NCI-H1092 (cell line): Measurements from ENCODE around the gene TBL2.
"Not testable (repeated sequence)": the region's sequence is repeated elsewhere in the genome, so short reads cannot be mapped to it uniquely, and the experiment has no call there.

Source experiments
- DNase-seq: peaks from one replicate; lab custom pipeline; 2025; lab: John Stamatoyannopoulos, UW

TBL2 gene, protein sequence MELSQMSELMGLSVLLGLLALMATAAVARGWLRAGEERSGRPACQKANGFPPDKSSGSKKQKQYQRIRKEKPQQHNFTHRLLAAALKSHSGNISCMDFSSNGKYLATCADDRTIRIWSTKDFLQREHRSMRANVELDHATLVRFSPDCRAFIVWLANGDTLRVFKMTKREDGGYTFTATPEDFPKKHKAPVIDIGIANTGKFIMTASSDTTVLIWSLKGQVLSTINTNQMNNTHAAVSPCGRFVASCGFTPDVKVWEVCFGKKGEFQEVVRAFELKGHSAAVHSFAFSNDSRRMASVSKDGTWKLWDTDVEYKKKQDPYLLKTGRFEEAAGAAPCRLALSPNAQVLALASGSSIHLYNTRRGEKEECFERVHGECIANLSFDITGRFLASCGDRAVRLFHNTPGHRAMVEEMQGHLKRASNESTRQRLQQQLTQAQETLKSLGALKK

DNA sequence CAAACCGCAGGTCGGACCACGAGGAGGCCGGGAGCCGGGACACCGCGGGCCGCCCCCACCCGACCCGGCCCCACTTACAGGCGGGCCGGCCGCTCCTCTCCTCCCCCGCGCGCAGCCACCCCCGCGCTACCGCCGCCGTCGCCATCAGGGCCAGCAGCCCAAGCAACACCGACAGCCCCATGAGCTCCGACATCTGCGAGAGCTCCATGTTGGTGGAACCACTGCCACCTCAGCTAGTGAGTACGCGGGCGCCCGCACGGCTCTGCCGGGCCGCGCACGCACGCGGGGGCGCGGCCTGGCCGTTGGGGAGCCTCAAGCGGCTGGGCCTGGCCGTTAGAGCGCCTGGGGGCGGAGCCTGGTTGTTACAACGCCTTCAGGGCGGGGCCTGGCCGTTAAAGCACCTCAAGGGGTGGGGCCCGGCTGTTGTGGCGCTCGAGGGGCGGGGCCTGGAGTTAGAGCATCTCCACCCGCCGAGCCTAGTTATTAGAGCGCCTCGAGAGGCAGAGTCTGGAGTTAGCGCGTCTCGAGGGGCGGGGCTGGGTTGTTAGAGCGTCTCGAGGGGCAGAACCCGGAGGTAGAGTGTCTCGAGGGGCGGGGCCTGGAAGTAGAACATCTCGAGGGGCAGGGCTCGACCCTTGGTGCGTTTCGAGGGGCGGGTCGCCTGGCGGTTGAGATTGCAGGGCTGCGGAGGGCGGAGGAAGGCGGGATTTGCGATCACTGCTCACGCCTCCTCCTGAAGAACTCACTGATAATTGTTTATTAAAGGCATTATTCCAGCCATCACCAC lies at the start of gene TBL2:
Gene TBL2 (minus strand): TSS at position 238 of the 787 bp plus-strand sequence. CDS start 30 bp downstream, at position 208.
- DNase-seq: peak; percentile 99

DNA sequence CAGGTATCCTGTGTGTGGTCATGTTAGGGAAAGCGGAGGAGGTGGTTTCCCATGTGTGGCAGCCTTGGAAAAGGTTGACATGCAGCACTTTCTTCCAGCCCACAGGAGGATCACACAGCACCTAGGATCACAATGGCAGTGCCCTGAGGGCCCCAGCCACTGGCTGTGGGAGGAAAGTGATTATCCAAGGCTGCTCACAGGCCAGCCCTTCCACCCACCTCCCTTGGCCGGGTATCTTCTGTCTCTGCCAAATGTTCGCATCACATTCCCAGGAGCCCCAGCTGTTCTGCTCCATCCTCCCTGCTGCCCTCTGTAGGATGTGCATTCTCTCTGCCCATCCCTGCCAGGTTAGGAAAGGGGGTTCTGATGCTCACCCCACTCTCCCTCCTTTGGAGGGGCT lies 48.4 kb upstream of the TBL2 start:
- DNase-seq: no peak

DNA sequence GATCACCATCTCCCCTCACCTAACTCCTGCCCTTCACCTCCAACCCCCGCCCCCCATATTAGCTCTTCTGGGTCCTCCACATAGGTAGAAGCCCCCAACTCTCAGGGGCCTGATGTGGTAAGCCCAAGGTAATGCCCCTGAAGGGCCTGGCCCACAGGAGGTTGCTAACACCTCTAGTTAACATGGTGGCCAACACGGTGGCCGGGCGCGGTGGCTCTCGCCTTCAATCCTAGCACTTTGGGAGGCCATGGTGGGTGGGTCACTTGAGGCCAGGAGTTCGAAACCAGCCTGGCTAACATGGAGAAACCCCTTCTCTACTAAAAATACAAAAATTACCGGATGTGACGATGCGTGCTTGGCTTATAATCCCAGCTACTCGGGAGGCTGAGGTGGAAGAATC lies 46.9 kb upstream of the TBL2 start:
- DNase-seq: no peak

DNA sequence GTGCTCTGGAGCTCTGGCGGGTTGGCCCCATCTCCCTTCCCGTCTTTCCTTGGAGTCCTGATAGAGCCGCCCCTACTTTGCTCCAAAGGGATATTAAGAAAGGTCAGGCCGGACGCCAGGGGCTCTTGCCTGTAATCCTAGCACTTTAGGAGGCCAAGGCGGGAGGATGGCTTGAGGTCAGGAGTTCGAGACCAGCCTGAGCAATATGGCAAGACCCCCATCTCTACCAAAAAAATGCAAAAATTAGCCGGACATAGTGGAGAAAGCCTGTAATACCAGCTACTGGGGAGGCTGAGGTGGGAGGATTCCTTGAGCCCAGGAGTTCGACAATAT lies 46.3 kb upstream of the TBL2 start:
- no peak for DNase-seq

DNA sequence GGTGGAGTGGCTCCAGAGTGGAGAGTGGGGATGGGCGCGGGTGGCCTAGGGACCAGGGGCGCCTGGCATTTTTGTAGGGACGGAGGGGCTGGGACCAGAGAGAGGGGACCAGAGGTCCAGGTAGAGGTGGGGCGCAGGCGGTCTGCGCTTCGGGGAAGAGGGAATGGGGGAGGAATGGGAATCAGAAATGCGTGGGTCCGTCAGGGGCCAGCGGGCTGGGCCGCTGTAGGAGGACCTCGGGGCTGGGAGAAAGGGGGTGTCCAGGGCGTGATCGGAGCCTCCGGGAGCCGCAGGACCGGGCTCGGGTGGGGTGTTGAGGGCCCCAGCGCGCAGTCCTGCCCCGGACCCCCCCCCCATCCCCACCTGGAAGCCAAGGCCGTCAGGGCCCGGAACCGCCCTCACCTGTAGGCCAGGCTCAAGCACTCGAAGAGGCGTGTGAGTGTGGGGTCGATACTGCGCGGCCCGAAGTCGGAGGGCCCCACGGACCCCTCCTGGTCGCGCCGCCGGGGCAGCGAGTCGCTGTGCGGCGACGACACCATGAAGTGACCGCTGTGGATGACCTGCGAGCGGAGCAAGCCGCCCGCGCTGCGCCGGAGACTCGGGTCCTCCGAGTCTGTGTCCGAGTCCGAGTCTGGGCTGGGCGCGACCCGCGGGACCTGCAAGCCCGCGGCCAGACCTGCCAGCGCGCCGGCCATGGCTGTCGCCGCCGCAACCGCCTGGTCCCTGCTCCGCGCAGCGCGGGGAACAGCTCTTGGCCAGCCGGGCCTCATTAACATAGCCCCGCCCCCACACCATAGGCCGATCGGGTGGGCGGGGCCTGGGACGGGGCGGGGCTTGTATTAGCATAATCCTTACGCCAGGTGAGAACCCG lies 45.7 kb upstream of the TBL2 start, which contains the start of gene MLXIPL:
Gene MLXIPL (minus strand): TSS at position 725 of the 871 bp plus-strand sequence. CDS start 30 bp downstream, at position 695.
- DNase-seq: peak; percentile 55

DNA sequence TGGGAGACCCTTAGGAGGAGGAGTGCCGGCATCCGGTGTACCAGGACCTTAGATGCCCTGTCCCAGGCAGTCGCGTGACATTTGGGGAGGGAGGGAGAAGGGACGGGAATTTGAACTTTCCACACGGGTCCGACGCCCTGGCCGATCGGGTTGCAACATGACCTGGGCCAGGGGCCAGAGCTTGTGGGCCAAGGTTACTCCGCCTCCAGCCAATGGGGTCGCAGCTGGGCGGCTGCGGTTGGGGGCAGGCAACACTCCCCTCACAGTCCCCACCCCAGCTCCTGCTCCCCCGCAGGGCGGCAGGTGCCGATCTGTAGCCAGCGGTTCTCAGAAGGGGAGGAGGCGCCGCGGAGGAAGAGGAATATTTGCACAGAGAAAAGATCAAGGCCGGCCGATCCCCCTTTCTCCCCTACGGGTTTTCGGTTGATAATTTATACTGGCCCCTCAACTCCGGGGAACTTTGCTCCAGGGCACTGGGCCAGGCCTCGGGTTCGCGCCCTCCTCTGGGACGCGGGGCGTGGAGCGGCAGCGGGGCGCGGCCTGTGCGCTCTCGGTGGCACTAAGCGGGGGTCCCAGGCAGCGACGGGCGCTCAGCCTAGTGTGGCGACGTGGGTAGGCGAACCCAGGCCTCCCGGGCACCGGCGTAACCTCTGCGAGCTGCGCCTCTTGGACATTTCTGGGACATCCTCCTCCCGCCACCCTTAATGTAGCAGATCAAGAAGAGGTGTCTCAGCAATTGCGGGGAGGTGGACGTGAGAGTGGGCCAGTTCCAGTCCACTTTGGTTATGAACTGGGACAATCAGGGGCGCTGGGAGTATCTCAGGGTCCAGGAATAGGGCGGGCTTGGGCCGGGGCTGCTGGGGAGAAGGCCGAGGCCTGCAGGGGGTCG lies 44.8 kb upstream of the TBL2 start:
- DNase-seq: no peak

DNA sequence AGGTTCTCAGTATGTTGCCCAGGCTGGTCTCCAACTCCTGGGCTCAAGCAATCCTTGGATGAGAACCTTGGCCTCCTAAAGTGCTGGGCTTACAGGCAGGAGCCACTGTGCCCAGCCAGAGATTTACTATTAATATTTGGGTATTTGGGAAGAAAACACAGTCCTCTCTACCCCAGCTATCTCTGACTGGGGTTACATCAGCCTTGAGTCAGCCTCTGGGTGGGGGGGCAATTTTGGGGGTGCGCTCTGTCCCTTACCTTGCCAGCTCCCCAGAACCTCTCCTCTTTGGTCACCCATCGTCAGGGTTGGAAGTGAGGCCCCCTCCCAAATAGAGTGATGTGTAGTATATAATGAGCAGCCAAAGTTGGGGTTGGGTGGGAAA lies 44.1 kb upstream of the TBL2 start:
- DNase-seq: no peak

DNA sequence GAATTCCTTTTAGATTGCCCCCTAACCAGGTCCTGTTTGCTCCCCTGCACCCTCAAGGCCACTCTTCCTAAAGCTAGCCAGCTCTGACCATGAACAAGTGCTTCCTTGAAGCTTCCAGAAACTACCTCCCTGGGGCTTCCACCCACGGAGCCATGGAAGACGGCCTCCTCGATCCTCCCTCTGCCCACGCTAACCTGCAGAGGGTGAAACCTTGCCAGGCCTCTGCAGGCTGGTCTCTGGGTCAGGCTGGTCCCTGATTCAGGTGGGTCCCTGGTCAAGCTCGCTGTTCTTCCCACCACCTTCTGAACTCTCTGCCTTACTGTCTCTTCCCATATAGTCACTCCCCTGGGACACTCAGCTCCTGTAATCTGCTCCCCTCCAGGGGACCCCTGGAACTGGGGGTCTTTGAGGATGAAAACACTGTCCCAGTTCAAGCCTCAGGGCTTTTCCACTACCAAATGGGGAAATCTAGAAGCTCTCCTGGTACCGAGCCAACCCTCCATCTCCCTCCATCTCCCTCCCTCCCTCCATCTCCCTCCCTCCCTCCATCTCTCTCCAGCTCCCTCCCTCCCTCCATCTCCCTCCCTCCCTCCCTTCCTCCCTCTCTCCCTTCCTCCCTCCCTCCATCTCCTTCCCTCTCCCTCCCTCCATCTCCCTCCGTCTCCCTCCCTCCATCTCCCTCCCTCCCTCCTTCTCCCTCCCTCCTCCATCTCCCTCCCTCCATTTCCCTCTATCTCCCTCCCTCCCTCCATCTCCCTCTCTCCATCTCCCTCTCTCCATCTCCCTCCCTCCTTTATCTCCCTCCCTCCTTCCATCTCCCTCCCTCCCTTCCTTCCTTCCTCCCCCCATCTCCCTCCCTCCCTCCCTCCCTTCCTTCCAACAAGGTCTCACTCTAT lies 43.0 kb upstream of the TBL2 start:
- no peak for DNase-seq

DNA sequence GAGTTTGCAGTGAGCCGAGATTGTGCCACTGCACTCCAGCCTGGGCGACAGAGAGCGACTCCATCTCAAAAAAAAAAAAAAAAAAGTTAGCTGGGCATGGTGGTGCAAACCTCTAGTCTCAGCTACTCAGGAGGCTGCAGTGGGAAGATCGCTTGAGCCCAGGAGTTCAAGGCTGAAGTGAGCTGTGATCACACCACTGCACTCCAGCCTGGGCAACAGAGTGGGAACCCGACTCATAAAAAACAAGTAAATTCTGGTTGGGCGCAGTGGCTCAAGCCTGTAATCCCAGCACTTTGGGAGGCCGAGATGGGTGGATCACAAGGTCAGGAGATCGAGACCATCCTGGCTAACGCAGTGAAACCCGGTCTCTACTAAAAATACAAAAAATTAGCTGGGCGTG lies 41.0 kb upstream of the TBL2 start:
- not testable (repeated sequence) for DNase-seq

DNA sequence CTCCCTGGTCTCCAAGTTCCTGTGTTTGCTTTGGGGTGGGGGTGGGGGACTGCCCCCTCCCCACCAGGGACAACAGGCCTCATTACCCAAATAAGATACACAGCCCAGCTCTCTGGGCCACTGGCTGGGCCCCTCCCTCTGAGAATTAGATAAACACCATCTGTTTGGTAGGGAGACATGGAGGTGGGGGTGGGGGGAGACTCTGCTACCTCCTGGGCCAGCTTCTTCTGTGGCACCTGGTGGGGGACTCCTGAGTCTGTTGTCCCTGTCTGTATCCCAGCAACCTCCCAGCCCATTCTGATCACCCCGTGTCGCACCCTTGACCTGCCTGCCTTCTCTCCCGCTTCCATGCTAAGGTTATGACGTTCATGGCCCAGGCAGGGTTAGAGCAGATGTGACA lies 40.2 kb upstream of the TBL2 start:
- no peak for DNase-seq

DNA sequence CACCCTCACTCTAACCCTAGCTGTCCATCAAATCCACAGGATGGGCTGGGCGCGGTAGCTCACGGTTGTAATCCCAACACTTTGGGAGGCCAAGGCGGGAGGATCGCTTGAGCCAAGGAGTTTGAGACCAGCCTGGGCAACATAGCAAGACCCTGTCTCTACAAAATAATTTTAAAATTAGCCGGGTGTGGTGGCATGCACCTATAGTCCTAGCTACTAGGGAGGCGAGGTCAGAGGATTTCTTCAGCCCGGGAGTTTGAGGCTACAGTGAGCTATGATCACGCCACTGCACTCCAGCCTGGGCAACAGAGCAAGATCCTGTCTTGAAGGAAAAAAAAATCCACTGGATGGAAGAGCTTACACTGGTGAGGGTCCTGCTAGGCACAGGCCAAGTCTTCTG lies 39.1 kb upstream of the TBL2 start:
- not testable (repeated sequence) for DNase-seq

DNA sequence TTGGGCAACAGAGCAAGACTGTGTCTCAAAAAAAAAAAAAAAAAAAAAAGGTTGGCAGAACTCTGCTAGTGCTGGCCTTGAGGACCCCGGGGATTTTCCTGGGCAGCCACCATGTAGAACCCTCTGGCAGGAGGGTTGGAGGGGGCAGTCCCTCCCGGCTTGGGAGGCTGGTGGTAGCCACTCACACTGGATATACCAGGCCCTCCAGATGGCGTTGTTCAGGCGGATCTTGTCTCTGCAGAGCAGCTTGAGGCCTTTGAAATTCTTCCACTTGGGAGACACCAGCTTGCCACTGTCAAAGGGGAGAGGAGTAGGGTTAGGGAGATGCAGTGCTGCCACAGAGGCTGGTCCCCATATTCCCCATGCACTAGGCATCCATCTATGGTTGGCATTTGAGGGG lies 37.5 kb upstream of the TBL2 start:
- DNase-seq: peak; percentile 18

DNA sequence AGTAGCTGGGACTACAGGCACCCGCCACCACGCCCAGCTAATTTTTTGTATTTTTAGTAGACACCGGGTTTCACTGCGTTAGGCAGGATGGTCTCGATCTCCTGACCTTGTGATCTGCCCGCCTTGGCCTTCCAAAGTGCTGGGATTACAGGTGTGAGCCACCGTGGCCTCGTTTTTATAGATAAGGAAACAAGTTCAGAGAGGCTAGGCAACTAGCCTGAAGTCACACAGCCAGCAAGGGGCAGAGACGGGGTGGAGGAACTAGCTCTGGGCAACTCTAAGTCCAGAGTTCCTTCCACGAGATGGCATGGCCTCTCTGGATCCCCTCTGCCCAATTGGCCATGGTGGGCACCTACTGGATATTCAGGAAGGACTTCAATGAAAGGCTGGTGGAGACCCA lies 36.6 kb upstream of the TBL2 start:
- not testable (repeated sequence) for DNase-seq

DNA sequence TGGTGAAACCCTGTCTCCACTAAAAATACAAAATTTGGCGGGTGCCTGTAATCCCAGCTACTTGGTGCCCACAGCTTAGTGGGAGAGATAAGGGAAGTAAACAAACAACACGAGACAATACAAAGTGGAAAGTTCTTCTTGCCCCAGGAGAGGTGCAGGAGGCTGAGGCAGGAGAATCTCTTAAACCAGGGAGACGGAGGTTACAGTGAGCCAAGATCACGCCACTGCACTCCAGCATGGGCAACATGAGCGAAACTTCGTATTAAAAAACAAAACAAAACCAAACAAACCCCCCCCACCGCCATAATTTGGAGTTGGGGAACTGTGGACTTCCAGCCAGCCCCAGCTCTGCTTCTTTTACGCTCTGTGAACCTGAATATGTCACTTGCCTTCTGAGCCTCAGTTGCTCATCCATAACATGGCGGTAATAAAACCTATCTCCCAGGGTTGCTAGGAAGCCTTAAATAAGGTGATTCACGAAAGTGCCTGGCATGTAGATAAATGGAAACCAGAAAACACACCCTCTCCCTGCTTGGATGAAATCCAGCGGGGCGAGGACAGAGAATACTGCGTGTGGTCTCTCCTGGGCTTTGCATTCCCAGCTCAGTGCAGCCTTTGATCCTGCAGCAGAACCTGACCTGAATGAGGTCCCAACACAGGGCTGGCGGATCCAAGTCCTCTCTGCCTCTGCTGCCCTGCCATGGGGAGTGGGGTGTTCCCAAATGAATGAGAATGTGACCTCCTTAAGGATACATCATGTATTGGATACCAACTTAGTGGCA lies 35.8 kb upstream of the TBL2 start:
- DNase-seq: no peak

DNA sequence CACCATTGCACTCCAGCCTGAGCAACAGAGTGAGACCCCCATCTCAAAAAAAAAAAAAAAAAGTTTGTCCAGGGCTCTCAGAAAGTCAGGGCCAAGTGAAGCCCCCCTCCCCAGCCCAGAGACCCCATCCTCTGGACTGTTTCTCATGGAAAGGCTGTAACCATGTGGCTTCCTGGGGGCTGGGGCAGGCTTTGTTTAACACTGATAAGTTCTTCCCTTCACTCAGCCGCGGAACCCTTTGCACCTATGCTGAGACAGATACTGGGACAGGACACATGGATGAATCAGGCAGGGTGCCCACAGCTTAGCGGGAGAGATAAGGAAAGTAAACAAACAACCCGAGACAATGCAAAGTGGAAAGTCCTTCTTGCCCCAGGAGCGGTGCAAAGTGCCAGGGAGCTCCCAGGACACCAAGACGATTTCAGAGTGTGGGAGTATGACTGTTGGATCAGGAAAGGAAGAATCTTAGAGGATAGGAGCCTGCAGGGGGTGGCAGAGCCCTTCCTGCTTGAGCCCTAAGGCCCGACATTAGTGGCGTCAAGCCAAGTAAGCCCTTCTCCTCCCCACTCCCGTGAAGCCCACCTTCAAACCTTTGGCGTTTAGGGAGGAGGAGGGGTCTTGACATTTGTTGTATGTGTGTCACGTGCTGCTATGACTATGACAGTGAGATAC lies 34.4 kb upstream of the TBL2 start:
- DNase-seq: no peak

DNA sequence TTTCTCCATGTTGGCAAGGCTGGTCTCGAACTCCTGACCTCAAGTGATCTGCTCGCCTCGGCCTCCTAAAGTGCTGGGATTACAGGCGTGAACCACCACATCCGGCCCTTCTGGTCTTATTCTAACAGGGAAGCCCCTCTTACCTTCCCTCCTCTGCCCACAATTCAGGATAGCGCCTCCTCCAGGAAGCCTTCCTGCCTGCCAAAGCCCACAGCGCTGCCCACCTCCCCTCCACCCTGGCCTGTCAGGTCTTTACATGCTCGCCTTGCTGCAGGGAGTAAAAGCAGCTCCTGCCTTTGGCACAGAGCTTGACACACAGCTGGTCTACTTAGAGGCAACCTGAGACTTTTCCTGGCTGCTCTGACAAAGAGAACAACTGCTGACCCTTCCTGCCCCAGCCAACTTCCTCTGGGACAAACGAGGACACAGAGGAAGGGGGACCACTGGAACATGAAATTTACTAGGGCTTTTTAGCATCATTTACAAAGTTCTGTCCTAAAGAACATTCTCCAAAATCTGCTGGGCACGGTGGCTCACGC lies 32.7 kb upstream of the TBL2 start:
- no peak for DNase-seq

DNA sequence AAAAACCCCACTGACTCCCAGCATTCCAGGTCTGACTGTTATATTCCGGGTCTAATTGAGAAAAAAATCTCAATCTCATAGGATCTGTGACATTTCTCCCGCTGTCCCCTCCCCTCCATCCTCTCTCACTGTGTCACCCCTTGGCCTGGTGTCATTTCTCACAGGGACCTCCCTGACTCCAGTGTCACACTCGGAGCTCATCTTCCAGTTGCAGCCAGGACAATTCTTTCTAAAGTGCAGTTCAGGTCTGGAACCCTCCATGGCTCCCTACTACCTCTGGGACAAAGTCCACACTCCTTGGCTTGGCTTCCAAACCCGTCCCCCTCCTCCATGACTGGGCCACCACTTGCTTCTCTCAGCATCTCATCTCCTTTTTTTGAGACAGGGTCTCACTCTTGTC lies 31.7 kb upstream of the TBL2 start:
- DNase-seq: no peak

DNA sequence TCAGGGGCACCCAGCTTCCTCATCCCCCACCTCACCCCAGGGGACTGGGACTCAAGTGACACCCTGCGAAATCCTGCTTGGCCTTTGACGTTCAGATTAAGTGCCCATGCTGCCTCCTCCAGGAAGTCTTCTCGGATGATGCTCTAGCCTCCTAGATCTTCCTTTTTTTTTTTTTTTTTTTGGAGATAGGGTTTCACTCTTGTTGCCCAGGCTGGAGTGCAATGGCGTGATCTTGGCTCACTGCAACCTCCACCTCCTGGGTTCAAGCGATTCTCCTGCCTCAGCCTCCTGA lies 29.3 kb upstream of the TBL2 start:
- DNase-seq: not testable (repeated sequence)
